ENCODE results near the gene EBPL.

- TF ChIP-seq GATA1 (IDR thresholded peaks at IDR 0.05; ENCODE audit: low read depth, low read length) (no peak), POLR2A (IDR thresholded peaks at IDR 0.05; ENCODE audit: low read length) (no peak)
Measured at GRCh38 chr13:49633710-49634109, 57.6 kb downstream of the EBPL start.
